ENCODE measurements around the gene SI. TPM values are rescaled to one million over a fixed set of nuclear protein-coding genes. Genes with fewer than 3 reads are reported as not detected.

SI gene
- polyA plus RNA-seq, 1 donor from 2014 or later, result not detected

GRCh38 chr3:165082650-165083049 is 4.4 kb upstream of the SI start:
- H3K27ac ChIP-seq (ENCODE audit: low read length), result no peak overlapping the region
- no peak overlapping the region for H2AFZ ChIP-seq (ENCODE audit: low read depth, low read length)
- H3K36me3 ChIP-seq (ENCODE audit: insufficient read depth, low read length), result no peaks in the 10 kb centered on the region
- H3K4me3 ChIP-seq (ENCODE audit: low read length), result no peak overlapping the region
- H3F3A ChIP-seq (ENCODE audit: insufficient read depth, low read length, poor library complexity, severe bottlenecking), result no peaks in the 10 kb centered on the region
- H3K4me2 ChIP-seq (ENCODE audit: low read length), result no peak overlapping the region
- H3K9me2 ChIP-seq (ENCODE audit: insufficient read depth, low read length), result no peaks in the 10 kb centered on the region
- no peak for TF ChIP-seq EP300 (conservative IDR thresholded peaks at IDR 0.05; ENCODE audit: poor library complexity, severe bottlenecking)
- TF ChIP-seq MXI1 (conservative IDR thresholded peaks at IDR 0.05; ENCODE audit: poor library complexity, severe bottlenecking), result no peak
- TF ChIP-seq RAD21 (conservative IDR thresholded peaks at IDR 0.05), result no peak
- TF ChIP-seq POLR2AphosphoS5 (IDR thresholded peaks at IDR 0.05), result no peak
- TF ChIP-seq SMC3 (conservative IDR thresholded peaks at IDR 0.05; ENCODE audit: poor library complexity), result no peak
- no peak for TF ChIP-seq REST (IDR thresholded peaks at IDR 0.05; ENCODE audit: borderline replicate concordance)
- no peak for TF ChIP-seq CTCF (IDR thresholded peaks at IDR 0.05; ENCODE audit: poor library complexity, severe bottlenecking)
- no peak for TF ChIP-seq TAF1 (IDR thresholded peaks at IDR 0.05; ENCODE audit: low read depth)
- no peak for TF ChIP-seq EZH2 (IDR thresholded peaks at IDR 0.05; ENCODE audit: borderline replicate concordance, insufficient read depth, low read length, poor library complexity, severe bottlenecking)
- H3K9me3 ChIP-seq (ENCODE audit: low read length), result no peaks in the 10 kb centered on the region
- H3K9ac ChIP-seq (ENCODE audit: low read length), result no peak overlapping the region
- no peaks in the 10 kb centered on the region for H4K20me1 ChIP-seq (ENCODE audit: insufficient read depth)
- no peaks in the 10 kb centered on the region for H3K79me2 ChIP-seq (replicated peaks; ENCODE audit: insufficient read depth, low read length)
- H3K27me3 ChIP-seq (ENCODE audit: insufficient read depth, low read depth, low read length), result no peaks in the 10 kb centered on the region

- Histone ChIP-seq H2AFZ (ENCODE audit: low read depth, low read length) (no peak overlapping the region), H3K9me3 (ENCODE audit: low read length) (no peaks in the 10 kb centered on the region), H4K20me1 (ENCODE audit: insufficient read depth) (no peaks in the 10 kb centered on the region), H3K9ac (ENCODE audit: low read length) (no peak overlapping the region), H3K27ac (ENCODE audit: low read length) (no peak overlapping the region), H3K4me3 (ENCODE audit: low read length) (no peak overlapping the region), H3K79me2 (replicated peaks; ENCODE audit: insufficient read depth, low read length) (no peaks in the 10 kb centered on the region), H3K36me3 (ENCODE audit: insufficient read depth, low read length) (no peaks in the 10 kb centered on the region), H3K9me2 (ENCODE audit: insufficient read depth, low read length) (no peaks in the 10 kb centered on the region), H3K4me2 (ENCODE audit: low read length) (no peak overlapping the region), H3F3A (ENCODE audit: insufficient read depth, low read length, poor library complexity, severe bottlenecking) (no peaks in the 10 kb centered on the region), H3K27me3 (ENCODE audit: insufficient read depth, low read depth, low read length) (no peaks in the 10 kb centered on the region)
- no peak for TF ChIP-seq RAD21 (conservative IDR thresholded peaks at IDR 0.05)
- TF ChIP-seq POLR2AphosphoS5 (IDR thresholded peaks at IDR 0.05), result no peak
- TF ChIP-seq SMC3 (conservative IDR thresholded peaks at IDR 0.05; ENCODE audit: poor library complexity), result no peak
- no peak for TF ChIP-seq CTCF (IDR thresholded peaks at IDR 0.05; ENCODE audit: poor library complexity, severe bottlenecking)
- TF ChIP-seq MXI1 (conservative IDR thresholded peaks at IDR 0.05; ENCODE audit: poor library complexity, severe bottlenecking), result no peak
- no peak for TF ChIP-seq REST (IDR thresholded peaks at IDR 0.05; ENCODE audit: borderline replicate concordance)
- no peak for TF ChIP-seq EP300 (conservative IDR thresholded peaks at IDR 0.05; ENCODE audit: poor library complexity, severe bottlenecking)
- TF ChIP-seq EZH2 (IDR thresholded peaks at IDR 0.05; ENCODE audit: borderline replicate concordance, insufficient read depth, low read length, poor library complexity, severe bottlenecking), result no peak
- no peak for TF ChIP-seq TAF1 (IDR thresholded peaks at IDR 0.05; ENCODE audit: low read depth)
These were observed 2.9 kb upstream of the SI start for GRCh38 chr3:165081183-165081582.

All from neural cell (in vitro differentiated cells).